ENCODE results near the gene LSG1.

- TF ChIP-seq EZH2 (IDR thresholded peaks at IDR 0.05; ENCODE audit: insufficient read depth, poor library complexity, severe bottlenecking) (no peak), EZH2phosphoT487 (IDR thresholded peaks at IDR 0.05; ENCODE audit: insufficient read depth, low read depth) (no peak)
These were observed 64.2 kb downstream of the LSG1 start for GRCh38 chr3:194607592-194608389.

Measured in GM23248 (cell line).